Liver (tissue), 9 donors: ENCODE data around the gene PATJ. TPM values are rescaled to one million over a fixed set of nuclear protein-coding genes. Genes with fewer than 3 reads are reported as not detected.

Experiments
- DNase-seq: peaks from one replicate; pipeline ENCODE4 v3.0.0-alpha.2; 2017; ENCODE audit warnings: low spot score
- H3K27ac ChIP-seq, 2 donors: one replicate each; pipeline ENCODE4 v1.7.0; 2013; ENCODE audit warnings: inconsistent platforms in 2 of 2, low read length in 2 of 2, control low read depth in 1 of 2, low read depth in 1 of 2, mild to moderate bottlenecking in 1 of 2
- H3K27me3 ChIP-seq, 4 donors: one replicate each; pipeline versions ENCODE4 v1.6.1 to v1.7.0; 2013; ENCODE audit warnings: low read length in 3 of 4, inconsistent platforms in 1 of 4, mild to moderate bottlenecking in 1 of 4, moderate library complexity in 1 of 4; ENCODE audit not compliant: control insufficient read depth in 4 of 4, insufficient read depth in 4 of 4
- H3K36me3 ChIP-seq, 4 donors: one replicate each; pipeline versions ENCODE4 v1.6.1 to v1.7.0; 2013; ENCODE audit warnings: low read length in 3 of 4, mild to moderate bottlenecking in 3 of 4, low read depth in 1 of 4, moderate library complexity in 1 of 4; ENCODE audit not compliant: control insufficient read depth in 4 of 4, insufficient read depth in 3 of 4
- H3K4me1 ChIP-seq, 4 donors: one replicate each; pipeline versions ENCODE4 v1.6.1 to v1.7.0; 2013; ENCODE audit warnings: low read length in 3 of 4, mild to moderate bottlenecking in 3 of 4, moderate library complexity in 1 of 4; ENCODE audit not compliant: control insufficient read depth in 4 of 4, insufficient read depth in 4 of 4
- H3K4me3 ChIP-seq, 3 donors: one replicate each; pipeline versions ENCODE4 v1.6.1 to v1.7.0; 2013; ENCODE audit warnings: low read length in 3 of 3, control low read depth in 1 of 3, low read depth in 1 of 3, mild to moderate bottlenecking in 1 of 3
- H3K9ac ChIP-seq, 2 donors: one replicate each; pipeline ENCODE4 v1.7.0; 2013; ENCODE audit warnings: low read length in 2 of 2, mild to moderate bottlenecking in 2 of 2, moderate library complexity in 2 of 2, control low read depth in 1 of 2, low read depth in 1 of 2
- H3K9me3 ChIP-seq, 4 donors: one replicate each; pipeline versions ENCODE4 v1.6.1 to v1.7.0; 2013; ENCODE audit warnings: low read length in 3 of 4; ENCODE audit not compliant: control insufficient read depth in 4 of 4
- EGR1 ChIP-seq, 2 donors: IDR thresholded peaks; 2 replicates each; pipeline ENCODE4 v1.6.1; 2016 to 2018; ENCODE audit warnings: antibody characterized with exemption in 2 of 2, low read depth in 2 of 2
- FOXA1 ChIP-seq: IDR thresholded peaks from 2 replicates; pipeline ENCODE4 v1.6.1; 2016; ENCODE audit warnings: antibody characterized with exemption
- FOXA2 ChIP-seq: IDR thresholded peaks from 2 replicates; pipeline ENCODE4 v1.6.1; 2016; ENCODE audit warnings: antibody characterized with exemption
- HNF4G ChIP-seq: IDR thresholded peaks from 2 replicates; pipeline ENCODE4 v1.6.1; 2016; ENCODE audit warnings: antibody characterized with exemption
- NR2F2 ChIP-seq: IDR thresholded peaks from 2 replicates; pipeline ENCODE4 v1.6.1; 2016; ENCODE audit warnings: antibody characterized with exemption
- RAD21 ChIP-seq, 2 donors: IDR thresholded peaks; 2 replicates each; pipeline ENCODE4 v1.6.1; 2016; ENCODE audit warnings: antibody characterized with exemption in 2 of 2, mild to moderate bottlenecking in 2 of 2
- RXRA ChIP-seq, 2 donors: IDR thresholded peaks; 2 replicates each; pipeline ENCODE4 v1.6.1; 2017 to 2018; ENCODE audit warnings: antibody characterized with exemption in 2 of 2, mild to moderate bottlenecking in 1 of 2
- SP1 ChIP-seq: IDR thresholded peaks from 2 replicates; pipeline ENCODE4 v1.6.1; 2018; ENCODE audit warnings: antibody characterized with exemption, mild to moderate bottlenecking
- TAF1 ChIP-seq: conservative IDR thresholded peaks from 2 replicates; pipeline ENCODE4 v1.6.1; 2016; ENCODE audit warnings: antibody characterized with exemption, mild to moderate bottlenecking
- WGBS: extraction: QIAGEN DNeasy Blood & Tissue Kit; methylation state at CpG from one replicate; pipeline ENCODE4 v1.1.7; 2013; 5-methylcytosine and 5-hydroxymethylcytosine counted together
- polyA plus RNA-seq, 2 donors: library from polyadenylated mRNA; stranded (reverse) in 1 of 2; unstranded in 1 of 2; fragments of 200-250 nt in 1 of 2; fragments of >200 nt in 1 of 2; fragmentation: Nextera tagmentation in 1 of 2; extraction: Ambion mirVana in 1 of 2; gene quantifications; one replicate each; pipeline versions ENCODE4 v1.2.1 to v1.2.3, GENCODE V29; 2013 to 2015
- total RNA-seq, 2 donors: library from RNA; depleted of rRNA; stranded (reverse); fragments of >200 nt; gene quantifications; one replicate each; pipeline ENCODE4 v1.2.3, GENCODE V29; 2014
- TF ChIP-seq, protein P1 (sequence below): IDR thresholded peaks from 2 replicates; pipeline ENCODE4 v1.6.1; 2016; ENCODE audit warnings: antibody characterized with exemption, mild to moderate bottlenecking
- TF ChIP-seq, protein P2 (sequence below): fragments of 150-350 bp; IDR thresholded peaks from 2 replicates; pipeline ENCODE4 v1.5.1; 2017; ENCODE audit warnings: improper control_type of control experiment, low read depth, low read length; ENCODE audit not compliant: missing input control
- TF ChIP-seq, protein P3 (sequence below): IDR thresholded peaks from 2 replicates; pipeline ENCODE4 v1.6.1; 2016; ENCODE audit warnings: antibody characterized with exemption
- TF ChIP-seq, protein P4 (sequence below): IDR thresholded peaks from 2 replicates; pipeline ENCODE4 v1.6.1; 2016; ENCODE audit warnings: antibody characterized with exemption
- donor health status: healthy.
- donor health status: healthy.
- donor health status: healthy.
- donor health status: healthy.
- donor health status: healthy.

Gene PATJ
- total and polyA plus RNA-seq, 4 donors = 5.7 to 29.8 (median 9.0) TPM

DNA sequence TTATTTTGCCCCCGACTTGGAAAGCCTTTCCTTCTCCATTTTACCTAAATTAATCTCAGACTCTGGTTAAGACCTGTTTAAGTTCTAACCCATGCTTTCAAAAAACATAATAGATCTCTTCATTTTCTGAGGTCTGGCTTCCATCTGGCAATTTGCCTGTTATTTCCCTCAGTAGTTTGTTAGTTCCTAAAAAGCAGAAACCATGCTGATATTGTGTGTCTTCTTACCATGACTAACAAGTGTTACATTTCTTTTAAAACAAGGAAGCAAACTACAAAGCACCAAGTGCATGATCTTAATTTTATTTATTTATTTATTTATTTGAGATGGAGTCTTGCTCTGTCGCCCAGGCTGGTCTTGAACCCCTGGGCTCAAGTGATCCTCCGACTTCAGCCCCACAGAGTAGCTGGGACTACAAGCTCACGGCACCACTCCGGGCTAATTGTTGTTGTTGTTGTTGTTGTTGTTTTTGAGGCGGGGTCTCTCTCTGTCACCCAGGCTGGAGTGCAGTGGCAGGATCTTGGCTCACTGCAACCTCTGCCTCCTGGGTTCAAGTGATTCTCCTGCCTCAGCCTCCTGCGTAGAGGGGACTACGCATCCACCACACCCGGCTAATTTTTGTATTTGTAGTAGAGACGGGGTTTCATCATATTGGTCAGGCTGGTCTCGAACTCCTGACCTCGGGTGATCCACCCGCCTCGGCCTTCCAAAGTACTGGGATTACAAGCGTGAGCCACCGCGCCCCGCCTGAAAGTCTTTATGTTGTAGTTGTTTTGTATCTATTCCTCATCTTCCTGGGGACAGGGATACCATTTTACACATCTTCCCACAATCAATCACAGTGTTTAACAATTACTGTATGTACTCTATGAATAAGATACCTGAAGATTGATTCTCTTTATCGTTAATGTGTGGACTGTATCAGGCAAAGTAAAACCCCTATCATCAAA, 1.3 kb upstream of the PATJ start:
- WGBS = 88% methylated on average over 19 of the region's 19 CpGs
- no peak overlapping the region for H3K4me3 ChIP-seq

More for the DNA sequence above, 1.3 kb upstream of the PATJ start:
- peaks cover 3 to 15% (median 4%) of the 10 kb centered on the region in 4 donors for H3K4me1 ChIP-seq
- TF ChIP-seq TAF1 = no peak
- TF ChIP-seq FOXA2 = no peak
- TF ChIP-seq, protein P1, sequence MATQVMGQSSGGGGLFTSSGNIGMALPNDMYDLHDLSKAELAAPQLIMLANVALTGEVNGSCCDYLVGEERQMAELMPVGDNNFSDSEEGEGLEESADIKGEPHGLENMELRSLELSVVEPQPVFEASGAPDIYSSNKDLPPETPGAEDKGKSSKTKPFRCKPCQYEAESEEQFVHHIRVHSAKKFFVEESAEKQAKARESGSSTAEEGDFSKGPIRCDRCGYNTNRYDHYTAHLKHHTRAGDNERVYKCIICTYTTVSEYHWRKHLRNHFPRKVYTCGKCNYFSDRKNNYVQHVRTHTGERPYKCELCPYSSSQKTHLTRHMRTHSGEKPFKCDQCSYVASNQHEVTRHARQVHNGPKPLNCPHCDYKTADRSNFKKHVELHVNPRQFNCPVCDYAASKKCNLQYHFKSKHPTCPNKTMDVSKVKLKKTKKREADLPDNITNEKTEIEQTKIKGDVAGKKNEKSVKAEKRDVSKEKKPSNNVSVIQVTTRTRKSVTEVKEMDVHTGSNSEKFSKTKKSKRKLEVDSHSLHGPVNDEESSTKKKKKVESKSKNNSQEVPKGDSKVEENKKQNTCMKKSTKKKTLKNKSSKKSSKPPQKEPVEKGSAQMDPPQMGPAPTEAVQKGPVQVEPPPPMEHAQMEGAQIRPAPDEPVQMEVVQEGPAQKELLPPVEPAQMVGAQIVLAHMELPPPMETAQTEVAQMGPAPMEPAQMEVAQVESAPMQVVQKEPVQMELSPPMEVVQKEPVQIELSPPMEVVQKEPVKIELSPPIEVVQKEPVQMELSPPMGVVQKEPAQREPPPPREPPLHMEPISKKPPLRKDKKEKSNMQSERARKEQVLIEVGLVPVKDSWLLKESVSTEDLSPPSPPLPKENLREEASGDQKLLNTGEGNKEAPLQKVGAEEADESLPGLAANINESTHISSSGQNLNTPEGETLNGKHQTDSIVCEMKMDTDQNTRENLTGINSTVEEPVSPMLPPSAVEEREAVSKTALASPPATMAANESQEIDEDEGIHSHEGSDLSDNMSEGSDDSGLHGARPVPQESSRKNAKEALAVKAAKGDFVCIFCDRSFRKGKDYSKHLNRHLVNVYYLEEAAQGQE = no peak
- TF ChIP-seq, protein P2, sequence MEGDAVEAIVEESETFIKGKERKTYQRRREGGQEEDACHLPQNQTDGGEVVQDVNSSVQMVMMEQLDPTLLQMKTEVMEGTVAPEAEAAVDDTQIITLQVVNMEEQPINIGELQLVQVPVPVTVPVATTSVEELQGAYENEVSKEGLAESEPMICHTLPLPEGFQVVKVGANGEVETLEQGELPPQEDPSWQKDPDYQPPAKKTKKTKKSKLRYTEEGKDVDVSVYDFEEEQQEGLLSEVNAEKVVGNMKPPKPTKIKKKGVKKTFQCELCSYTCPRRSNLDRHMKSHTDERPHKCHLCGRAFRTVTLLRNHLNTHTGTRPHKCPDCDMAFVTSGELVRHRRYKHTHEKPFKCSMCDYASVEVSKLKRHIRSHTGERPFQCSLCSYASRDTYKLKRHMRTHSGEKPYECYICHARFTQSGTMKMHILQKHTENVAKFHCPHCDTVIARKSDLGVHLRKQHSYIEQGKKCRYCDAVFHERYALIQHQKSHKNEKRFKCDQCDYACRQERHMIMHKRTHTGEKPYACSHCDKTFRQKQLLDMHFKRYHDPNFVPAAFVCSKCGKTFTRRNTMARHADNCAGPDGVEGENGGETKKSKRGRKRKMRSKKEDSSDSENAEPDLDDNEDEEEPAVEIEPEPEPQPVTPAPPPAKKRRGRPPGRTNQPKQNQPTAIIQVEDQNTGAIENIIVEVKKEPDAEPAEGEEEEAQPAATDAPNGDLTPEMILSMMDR = no peak
- no peak for TF ChIP-seq NR2F2
- no peak for TF ChIP-seq RAD21 (IDR thresholded peaks at IDR 0.05)
- TF ChIP-seq FOXA1 = no peak
- TF ChIP-seq, protein P3, sequence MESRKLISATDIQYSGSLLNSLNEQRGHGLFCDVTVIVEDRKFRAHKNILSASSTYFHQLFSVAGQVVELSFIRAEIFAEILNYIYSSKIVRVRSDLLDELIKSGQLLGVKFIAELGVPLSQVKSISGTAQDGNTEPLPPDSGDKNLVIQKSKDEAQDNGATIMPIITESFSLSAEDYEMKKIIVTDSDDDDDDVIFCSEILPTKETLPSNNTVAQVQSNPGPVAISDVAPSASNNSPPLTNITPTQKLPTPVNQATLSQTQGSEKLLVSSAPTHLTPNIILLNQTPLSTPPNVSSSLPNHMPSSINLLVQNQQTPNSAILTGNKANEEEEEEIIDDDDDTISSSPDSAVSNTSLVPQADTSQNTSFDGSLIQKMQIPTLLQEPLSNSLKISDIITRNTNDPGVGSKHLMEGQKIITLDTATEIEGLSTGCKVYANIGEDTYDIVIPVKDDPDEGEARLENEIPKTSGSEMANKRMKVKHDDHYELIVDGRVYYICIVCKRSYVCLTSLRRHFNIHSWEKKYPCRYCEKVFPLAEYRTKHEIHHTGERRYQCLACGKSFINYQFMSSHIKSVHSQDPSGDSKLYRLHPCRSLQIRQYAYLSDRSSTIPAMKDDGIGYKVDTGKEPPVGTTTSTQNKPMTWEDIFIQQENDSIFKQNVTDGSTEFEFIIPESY = no peak
- no peak for TF ChIP-seq SP1
- TF ChIP-seq HNF4G = no peak
- TF ChIP-seq, protein P4, sequence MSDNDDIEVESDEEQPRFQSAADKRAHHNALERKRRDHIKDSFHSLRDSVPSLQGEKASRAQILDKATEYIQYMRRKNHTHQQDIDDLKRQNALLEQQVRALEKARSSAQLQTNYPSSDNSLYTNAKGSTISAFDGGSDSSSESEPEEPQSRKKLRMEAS = no peak
- no peak for TF ChIP-seq EGR1 (IDR thresholded peaks at IDR 0.05; ENCODE audit: low read depth in 2 of 2)
- no peak for TF ChIP-seq RXRA (IDR thresholded peaks at IDR 0.05)
- no peaks in the 10 kb centered on the region for H3K9me3 ChIP-seq
- H3K27me3 ChIP-seq = no peaks in the 10 kb centered on the region
- H3K36me3 ChIP-seq = no peaks in the 10 kb centered on the region
- H3K27ac ChIP-seq = no peak overlapping the region
- H3K9ac ChIP-seq = no peak overlapping the region
- DNase-seq = no peak
